Stimulated activated CD4-positive, alpha-beta T cell treated with anti-CD3 and anti-CD28 coated beads, Interleukin-4, amount 100 ng/mL, for 48 hours (primary cell): Measurements from ENCODE around the gene C1QC.
A peak's percentile ranks its signal among the peaks of the same experiment; 100 is the strongest.

Experiments used
- DNase-seq, 2 donors: peaks; one replicate each; pipeline ENCODE4 v3.0.0-alpha.2; 2020; ENCODE audit warnings: low read depth in 2 of 2

The C1QC gene

DNA sequence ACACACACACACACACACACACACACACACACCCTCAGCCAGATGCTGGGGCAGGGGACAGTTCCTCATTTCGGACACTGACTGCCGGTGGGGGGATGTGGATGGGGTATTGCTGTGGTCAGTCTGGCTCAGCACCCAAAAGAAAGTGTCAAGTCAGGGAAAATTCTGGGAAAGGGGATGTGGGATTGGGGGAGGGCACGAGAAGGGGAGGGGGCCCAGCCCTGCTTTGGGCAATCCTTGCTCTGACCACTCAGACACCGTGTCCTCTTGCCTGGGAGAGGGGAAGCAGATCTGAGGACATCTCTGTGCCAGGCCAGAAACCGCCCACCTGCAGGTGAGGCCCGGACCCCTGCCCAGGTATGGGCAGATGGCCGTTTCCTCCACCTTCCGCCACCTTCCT, at the start of gene C1QC:
Gene C1QC, plus strand, starts transcription at position 253 of the 400 bp plus-strand sequence. CDS start 391 bp downstream, outside the sequence.
- DNase-seq, result no peak

DNA sequence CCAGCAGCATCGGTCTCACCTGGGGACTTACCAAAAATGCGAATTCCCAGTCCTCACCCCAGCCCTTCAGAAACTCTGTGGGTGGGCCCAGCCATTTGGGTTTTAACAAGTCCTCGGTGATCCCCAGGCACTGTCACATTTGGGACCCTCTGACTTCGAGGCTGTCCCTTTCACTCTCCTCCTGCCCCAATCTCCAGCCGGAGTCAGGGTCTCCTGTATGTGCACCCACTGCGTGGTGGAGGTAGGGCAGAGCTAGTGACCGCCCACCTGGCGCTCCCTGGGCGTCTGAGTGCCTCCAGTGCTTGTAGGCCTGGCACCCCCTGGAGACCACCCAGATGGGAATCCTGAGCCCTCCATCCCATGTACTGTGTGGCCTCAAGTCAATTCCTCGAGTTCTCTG, 49.0 kb upstream of the C1QC start:
- DNase-seq, result no peak

DNA sequence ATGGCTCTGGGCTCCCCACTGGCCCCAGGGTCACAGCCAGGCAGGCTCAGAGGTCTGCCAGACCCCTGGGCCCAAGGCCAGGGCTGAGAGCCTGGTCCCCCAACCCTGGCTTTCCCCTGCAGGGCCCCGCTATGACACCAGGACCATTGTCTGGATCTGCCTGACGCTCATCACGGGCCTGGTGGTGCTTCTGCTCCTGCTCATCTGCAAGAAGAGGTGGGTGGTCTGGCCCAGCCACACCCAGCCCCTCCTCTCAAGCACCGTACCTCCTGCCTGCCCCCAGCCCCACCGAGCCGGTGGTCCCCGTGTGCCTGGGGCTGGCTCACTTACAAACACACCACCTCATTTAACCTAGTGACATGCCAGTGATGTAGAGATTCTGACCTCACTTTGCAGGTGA, 48.3 kb upstream of the C1QC start:
- DNase-seq, result no peak

DNA sequence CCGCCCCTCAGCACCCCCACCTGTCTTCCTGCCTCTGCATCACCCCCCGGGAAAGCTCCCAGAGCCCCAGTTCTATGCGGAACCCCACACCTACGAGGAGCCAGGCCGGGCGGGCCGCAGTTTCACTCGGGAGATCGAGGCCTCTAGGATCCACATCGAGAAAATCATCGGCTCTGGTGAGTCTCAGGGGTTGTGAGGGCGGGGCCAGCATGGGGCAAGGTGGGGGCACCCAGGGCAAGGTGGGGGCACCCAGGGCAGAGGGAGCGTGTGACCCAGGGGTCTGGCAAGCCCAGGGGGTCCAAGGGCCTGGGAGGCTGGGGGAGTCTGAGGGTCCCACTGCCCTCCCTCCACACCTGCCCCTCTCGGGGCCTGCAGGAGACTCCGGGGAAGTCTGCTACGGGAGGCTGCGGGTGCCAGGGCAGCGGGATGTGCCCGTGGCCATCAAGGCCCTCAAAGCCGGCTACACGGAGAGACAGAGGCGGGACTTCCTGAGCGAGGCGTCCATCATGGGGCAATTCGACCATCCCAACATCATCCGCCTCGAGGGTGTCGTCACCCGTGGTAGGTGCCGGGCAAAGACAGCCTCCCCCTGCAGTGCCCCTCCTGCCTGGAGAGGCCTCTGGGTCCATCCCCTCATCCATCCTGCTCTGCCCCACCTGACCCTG, 46.0 kb upstream of the C1QC start:
- DNase-seq, result no peak

DNA sequence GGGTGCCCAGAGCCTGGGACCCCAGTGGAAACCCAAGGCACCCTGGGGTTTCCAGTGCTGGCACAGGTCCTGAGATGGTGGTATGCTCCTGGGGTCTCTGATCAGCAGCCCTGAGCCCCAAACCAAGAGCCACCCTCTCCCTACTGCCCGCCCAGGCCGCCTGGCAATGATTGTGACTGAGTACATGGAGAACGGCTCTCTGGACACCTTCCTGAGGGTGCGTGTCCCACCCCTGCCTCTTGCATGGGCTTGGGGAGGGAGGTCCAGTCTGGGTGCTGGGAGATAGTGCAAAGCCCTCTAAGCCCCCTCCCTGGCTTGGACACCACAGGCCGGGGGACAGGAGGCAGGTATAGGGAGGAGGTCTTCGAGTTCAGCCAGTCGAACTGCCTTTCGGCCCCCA, 45.4 kb upstream of the C1QC start:
- no peak for DNase-seq

DNA sequence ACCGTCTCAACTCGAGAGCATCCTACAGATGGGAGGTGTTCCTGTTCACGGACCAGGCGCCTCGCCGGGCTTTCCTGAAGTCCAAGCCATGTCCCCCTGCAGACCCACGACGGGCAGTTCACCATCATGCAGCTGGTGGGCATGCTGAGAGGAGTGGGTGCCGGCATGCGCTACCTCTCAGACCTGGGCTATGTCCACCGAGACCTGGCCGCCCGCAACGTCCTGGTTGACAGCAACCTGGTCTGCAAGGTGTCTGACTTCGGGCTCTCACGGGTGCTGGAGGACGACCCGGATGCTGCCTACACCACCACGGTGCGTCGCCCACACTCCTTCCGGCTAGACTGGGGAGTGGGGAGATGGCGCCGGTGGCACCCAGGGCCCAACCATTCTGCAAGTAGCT, 44.7 kb upstream of the C1QC start:
- DNase-seq, result no peak

DNA sequence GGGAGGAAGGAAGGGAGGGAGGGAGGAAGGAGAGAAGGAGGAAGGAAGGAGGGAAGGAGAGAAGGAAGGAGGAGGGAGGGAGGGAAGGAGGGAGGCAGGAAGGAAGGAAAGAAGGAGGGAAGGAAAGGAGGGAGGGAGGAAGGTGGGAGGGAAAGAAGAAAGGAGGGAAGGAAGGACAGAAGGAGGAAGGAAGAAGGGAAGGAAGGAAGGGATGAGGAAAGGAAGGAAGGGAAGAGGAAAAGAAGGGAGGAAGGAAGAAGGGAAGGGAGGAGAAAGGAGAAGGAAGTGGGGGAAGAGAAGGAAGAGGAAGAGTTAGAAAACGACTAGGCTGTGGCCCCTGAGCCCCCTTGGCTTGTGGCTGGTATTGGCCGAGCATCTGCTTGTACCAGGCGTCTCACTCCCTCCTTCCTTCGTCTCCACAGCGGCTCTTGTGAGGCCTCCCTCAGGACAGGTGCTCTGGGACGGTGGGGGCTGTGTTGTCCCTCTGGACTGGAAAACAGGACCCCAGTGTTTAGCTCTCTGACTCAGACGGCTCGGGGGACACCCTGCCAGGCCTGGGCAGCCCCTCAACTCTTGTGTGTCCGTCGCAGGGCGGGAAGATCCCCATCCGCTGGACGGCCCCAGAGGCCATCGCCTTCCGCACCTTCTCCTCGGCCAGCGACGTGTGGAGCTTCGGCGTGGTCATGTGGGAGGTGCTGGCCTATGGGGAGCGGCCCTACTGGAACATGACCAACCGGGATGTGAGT, 43.2 kb upstream of the C1QC start:
- no peak for DNase-seq

DNA sequence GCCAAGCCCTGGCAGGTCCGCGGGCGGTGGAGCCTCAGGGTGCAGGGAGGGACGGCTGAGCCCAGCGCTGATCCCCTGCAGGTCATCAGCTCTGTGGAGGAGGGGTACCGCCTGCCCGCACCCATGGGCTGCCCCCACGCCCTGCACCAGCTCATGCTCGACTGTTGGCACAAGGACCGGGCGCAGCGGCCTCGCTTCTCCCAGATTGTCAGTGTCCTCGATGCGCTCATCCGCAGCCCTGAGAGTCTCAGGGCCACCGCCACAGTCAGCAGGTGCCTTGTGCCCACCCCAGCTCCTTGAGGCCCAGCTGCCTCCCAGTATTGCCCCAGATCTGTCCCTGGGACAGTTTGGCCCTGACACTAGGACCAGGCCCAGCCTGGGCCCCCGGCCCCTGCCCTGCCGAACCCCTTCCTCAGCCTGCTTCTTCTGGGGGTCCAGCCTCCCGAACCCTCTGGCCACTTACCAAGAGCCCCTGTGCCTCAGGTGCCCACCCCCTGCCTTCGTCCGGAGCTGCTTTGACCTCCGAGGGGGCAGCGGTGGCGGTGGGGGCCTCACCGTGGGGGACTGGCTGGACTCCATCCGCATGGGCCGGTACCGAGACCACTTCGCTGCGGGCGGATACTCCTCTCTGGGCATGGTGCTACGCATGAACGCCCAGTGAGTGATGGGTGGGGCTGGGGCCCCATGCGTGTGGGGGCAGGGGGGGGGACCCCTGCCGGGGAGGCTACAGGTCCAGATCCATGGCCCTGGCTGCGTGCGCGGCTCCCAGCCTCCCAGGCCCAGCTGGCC, 42.4 kb upstream of the C1QC start:
- DNase-seq, result no peak

DNA sequence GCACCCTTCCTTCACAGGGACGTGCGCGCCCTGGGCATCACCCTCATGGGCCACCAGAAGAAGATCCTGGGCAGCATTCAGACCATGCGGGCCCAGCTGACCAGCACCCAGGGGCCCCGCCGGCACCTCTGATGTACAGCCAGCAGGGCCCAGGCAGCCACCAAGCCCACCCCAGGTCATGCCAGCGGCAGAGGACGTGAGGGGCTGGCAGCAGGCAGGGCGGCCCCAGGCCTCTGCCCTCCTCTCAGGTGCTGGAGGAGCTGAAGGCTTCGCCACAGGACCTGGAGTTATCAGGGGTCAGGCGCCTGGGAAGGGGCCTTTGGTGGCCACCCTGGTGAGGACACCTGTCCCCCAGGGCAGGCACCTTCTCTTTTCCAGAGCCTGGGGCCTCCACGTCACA, 41.8 kb upstream of the C1QC start:
- no peak for DNase-seq

DNA sequence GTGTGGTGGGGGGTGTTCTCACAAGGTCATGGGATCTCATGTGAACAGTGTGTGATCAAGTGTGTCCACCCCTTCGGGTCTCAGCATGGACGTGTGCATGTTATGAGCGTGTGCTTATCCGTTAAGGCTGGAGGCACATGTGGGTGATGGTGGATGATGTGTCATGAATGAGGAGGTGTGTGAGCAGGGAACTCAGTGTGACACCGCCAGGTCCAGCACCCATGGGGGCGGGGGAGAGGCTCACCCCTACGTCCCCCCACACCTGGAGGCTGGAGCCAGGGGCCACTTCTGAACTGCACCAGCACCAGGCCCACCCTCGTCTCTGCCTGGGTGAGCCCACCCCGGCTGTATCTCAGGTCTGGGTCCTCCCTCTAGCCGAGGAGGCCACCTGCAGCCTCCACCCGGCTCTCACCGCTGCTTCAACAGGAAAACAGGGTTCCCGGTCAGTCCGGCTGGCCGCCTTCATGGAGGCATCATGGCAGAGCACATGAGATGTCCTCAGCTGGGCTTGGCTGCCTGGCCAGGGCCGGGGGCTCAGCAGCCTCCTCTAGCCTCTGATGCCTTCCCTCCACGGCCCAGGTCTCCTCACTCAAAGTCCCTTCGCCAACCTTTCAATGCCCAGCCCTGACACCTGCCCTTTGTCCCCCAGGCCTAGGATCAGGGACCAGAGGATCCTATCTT, 41.2 kb upstream of the C1QC start:
- DNase-seq, result no peak

DNA sequence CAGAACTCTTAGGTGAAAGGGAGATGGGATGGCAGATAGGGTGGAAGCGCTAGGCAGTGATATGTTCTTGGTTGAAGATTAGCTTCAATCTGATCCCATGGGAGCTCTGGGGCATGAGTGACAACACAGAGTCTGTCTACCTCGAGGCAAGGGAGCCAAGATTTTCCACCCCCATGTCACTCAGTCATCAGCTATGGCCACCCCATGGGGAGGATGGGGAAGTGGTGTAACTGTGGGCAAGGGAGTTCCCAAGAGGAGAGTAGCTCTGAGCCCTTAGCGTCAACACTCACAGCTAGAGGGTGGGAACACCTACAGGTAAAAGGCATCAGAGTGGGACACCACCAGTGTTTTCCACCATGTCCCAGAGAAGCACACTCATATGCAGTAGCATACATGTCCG, 37.3 kb upstream of the C1QC start:
- DNase-seq, result no peak

DNA sequence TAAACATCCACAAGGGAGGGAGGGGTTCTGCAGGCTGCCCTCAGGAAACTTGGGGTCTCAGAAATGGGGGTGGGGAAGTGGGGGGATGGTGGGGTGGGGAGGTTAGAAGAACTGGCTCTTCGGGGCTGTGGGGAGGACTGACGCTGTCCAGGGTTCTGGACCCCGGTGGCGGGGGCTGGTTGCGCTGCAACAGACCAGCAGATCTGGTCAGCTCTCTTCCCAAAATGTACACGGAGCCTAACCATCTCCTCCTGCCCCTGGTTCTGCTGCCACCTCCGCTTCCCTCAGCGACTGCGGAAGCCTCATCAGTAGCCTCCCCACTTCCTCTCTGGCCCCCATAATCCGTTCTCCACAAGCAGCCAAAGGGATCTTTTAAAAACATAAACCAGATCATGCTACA, 36.3 kb upstream of the C1QC start:
- DNase-seq, result no peak

DNA sequence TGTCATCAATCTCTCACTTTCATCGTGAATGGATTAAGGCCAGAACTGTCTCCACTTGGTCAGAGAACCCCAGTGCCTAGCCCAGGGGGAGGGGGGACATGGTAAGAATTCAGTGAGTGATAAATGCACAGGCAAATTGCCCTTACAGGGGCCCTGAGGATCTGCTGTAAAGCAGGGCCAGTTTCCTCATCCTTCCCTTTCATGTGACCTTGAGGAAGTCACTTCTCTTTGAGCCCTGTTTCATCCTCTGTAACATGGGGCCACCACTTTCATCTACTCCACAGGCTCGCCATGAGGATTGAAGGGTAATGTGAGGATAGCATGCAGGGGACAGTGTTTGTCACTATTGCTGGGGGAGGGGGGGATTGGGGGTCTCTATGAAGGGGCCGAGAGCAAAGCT, 35.1 kb upstream of the C1QC start:
- no peak for DNase-seq

DNA sequence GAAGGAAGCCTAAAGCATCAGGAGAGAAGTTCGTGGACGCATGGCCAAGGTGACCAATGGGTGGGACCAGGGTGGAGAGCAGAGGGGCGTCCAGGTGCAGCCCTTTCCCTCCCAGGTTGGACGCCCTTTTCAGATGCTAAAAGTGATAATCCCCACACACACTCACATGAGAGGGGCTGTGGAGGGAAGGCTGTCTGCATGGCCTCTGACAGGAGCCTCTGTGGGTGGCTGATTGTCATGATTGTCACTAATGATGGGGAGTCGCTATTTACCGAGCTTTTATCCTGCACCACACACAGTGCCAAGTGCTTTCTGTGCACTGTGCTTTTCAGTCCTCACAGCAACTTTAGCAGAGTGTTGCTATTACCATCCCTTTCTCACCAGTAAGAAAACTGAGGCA, 34.1 kb upstream of the C1QC start:
- no peak for DNase-seq

DNA sequence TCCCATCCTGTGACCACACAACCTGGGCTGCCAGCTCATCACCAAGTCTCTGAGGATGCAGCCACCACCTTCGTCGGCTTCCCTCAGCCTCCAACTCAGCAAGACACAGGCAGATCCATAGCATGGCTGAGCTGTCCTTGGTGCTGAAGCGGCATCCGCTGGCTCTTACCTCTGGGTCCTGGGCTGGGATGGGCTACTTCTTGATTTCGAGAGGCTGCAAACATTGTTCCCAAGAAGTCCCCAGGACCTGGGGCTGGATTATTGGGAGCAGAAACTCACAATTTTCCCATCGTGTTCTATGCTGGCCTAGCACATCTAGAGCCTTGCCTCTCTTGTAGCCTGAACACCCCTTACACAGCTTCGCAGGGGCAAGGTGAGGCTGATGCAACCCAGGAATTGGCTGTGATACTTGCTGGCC, 31.9 kb upstream of the C1QC start:
- DNase-seq, result peak; percentile 8 to 13

DNA sequence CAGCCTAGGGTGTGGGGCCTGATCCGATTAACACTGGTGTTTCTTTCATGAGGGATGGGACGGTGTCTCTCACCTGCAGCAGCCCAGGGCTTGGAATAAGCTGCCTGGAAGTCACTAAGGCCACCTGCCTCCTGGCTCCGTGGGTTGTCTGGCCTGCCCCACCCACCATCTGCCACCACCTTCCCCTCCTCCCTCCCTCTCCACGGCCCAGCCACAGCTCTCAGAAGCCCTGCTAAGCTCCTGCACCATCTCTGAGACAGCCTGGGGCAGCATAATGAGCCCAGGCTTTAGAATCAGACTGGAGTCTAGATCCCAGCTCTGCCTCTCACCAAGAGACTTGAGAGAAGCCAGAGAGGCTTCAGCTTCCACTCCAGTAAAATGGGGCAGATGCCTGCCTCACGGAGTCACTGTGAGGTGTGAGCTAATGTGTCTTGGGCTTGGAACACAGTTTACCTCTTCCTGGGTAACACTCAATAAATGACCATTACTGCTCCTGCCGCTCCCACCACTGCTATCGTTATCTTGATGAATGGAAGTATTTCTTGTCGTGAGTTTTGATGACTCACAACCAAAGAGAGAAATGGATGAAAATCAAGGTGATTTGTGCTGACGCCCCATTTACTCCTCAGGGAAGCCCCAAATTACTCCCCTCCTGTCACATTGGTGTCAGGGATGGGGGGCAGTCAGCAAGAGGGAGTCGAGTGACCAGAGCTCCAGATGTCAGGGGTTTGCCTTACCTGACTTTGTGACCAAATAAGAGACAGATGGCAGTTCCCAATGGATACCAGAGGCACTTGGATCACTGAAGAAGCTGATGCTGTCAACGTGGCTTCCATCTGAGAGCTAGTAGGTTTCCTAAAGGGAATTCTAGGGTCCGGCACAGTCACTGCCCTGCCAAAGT, 30.5 kb upstream of the C1QC start:
- no peak for DNase-seq

DNA sequence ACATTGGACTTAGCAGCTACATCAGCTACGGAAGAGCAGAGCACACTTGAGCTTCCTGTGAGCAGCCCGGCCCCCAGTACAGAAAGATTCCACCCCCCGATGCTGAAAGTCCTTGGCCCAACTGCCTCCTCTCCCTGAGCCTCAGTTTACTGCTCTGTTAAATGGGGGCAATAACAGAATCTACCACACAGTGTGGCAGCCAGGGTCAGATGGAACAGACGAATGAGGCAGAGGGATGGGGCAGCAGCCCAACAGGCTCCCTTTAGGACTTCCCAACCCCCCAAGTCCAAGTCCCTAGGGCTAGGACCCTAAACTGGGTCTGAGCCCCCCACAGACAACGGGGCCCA, 29.9 kb upstream of the C1QC start:
- DNase-seq, result no peak

DNA sequence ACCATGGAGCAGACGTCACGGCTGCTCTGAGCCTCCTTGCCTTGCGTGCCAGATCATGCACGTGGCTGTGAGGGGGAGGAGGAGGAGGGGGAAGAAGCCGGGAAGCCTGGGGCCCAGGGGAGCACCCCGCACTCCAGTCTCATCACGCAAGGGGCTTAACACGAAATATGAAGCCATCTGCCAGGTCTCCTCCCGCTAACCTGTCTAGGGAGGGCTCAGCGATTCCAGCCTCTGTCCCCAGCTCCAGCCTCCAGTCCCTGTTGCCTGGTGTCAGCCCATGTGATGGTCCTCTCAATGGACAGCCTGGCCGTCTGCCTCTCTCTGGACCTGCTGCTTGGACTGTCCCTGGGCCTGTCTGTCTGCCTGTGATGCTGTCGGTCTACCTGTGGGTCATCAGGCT, 29.5 kb upstream of the C1QC start:
- no peak for DNase-seq

DNA sequence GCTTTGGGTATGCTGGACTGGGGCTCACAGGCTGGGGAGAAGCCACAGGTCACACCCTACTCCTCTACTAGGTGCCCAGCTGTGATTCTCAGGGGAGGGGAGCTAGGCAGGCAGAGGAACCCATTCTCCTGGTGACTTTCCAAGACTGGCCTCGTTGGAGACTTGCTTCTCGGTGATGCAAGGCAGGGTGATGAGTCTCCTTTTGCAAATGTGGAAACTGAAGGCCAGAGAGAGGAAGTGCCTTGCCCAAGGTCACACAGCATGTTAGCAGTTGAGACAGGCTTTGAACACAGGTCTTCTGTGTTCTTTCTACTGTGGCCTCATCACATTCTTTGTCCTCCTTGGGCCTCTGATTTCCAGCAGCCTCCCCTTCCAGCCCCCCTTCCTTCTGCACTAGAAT, 27.5 kb upstream of the C1QC start:
- no peak for DNase-seq

DNA sequence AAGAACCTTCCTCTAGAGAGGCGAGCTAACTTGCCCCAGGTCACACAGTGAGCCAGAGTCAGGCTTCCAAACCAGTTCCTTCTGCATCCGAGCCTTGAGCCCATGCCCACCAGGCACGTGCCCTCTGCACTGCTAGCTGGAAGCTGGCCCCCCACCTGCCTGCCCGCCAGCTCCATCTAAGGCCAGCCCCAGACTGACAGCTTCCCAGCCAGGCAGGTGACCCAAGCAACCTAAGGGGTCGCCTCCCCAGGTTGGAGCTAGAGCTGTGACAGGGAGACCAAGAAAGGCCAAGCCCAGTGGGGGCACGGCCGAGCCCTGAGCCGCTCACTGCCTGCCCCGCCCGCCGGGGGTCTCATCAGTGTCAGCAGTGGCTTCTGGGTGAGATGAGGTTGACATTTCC, 26.9 kb upstream of the C1QC start:
- no peak for DNase-seq

DNA sequence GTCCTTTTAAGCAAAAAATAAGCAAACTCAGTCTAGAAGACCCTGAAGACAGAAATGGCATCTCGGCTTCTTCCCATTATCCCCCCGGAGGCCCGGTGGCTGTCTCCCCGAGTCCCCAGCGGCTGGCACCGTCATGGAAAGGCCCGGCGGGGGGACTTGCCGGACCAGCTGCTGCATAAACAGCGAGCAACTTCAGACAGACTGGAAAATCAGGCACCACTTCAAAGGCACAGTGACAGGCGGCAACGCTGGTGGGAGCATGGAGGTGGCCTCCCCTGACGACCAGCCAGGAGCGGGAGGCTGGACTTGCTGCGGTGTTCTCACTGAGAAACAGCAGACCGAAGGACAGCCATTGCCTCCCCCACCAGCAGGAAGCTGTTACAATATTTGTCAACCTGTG, 25.4 kb upstream of the C1QC start:
- DNase-seq, result no peak
